GM12874 (cell line): ENCODE data around the gene RHOXF2.
"Not testable (repeated sequence)": the region's sequence is repeated elsewhere in the genome, so short reads cannot be mapped to it uniquely, and the experiment has no call there.

ENCODE experiments used
- TF ChIP-seq, protein P1 (sequence below): IDR thresholded peaks from 2 replicates; pipeline ENCODE4 v1.5.1; 2011; ENCODE audit warnings: low read depth, mild to moderate bottlenecking, control low read depth, low read length, moderate library complexity; ENCODE audit not compliant: insufficient read depth

The RHOXF2 gene, protein sequence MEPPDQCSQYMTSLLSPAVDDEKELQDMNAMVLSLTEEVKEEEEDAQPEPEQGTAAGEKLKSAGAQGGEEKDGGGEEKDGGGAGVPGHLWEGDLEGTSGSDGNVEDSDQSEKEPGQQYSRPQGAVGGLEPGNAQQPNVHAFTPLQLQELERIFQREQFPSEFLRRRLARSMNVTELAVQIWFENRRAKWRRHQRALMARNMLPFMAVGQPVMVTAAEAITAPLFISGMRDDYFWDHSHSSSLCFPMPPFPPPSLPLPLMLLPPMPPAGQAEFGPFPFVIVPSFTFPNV

GRCh38 chrX:120158313-120158712 is at the start of gene RHOXF2:
Gene RHOXF2, plus strand, starts transcription at chrX:120158613. Its CDS starts 138 bp downstream, at chrX:120158751.
- TF ChIP-seq, protein P1, sequence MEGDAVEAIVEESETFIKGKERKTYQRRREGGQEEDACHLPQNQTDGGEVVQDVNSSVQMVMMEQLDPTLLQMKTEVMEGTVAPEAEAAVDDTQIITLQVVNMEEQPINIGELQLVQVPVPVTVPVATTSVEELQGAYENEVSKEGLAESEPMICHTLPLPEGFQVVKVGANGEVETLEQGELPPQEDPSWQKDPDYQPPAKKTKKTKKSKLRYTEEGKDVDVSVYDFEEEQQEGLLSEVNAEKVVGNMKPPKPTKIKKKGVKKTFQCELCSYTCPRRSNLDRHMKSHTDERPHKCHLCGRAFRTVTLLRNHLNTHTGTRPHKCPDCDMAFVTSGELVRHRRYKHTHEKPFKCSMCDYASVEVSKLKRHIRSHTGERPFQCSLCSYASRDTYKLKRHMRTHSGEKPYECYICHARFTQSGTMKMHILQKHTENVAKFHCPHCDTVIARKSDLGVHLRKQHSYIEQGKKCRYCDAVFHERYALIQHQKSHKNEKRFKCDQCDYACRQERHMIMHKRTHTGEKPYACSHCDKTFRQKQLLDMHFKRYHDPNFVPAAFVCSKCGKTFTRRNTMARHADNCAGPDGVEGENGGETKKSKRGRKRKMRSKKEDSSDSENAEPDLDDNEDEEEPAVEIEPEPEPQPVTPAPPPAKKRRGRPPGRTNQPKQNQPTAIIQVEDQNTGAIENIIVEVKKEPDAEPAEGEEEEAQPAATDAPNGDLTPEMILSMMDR = not testable (repeated sequence)

DNA sequence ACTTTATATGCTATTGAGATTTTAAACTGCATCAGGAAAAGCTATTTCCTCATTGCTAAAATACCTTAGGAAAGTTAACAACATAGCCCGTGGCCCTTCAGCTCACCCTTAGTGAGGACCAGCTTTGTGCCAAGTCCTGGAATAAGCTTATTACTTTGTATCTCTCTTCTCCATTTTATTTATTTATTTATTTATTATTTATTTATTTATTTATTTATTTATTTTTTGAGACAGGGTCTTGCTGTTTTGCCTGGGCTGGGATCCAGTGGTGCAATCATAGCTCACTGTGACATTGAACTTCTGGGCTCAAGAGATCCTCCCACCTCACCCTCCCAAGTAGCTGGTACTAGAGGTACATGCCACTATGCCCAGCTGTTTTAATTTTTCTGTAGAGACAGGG is 49.0 kb upstream of the RHOXF2 start:
- TF ChIP-seq, protein P1 = no peak

DNA sequence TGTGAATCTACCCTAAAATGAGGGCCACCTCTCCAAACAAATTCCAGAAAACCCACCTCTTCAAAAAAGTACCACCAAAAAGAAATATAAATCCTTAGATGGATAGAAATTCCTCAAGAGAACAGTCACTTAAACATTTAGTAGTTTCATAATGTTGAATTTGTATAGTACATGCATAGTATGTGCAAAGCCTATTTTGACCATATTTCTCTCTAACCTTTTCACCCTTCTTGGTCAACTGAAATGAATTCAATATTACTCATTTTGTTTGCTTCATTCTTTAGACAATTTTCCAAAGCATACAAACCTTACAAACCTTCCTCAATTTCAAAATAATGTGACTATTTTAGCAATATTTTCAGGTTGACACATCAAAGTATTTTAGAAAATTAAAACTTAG is 46.8 kb upstream of the RHOXF2 start:
- TF ChIP-seq, protein P1 = no peak

DNA sequence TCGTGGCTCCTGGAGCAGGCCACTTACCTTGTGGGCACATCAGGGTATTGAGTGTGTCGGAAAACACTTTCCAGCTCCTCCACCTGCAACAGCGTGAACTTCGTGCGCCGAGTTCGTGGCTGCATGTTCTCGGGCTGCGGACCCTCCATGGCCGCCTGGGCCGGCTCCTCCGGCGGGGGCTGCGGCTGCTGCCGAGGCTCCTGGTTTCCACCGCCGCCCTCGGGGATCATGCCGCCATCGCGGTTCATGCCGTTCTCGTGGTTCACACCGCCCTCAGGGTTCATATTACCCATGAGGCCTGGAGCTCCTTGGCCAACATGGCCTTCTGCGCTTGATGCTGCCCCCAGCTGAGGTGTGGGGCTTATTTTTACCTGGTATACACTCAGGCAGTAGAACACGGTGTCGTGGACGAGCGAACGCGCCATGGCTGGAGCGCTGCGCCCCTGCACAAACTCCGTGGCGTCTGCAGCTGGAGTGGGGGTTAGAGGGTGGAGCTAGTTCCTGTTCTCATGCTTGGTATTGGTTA is 42.9 kb upstream of the RHOXF2 start, which contains the start of gene RHOXF1:
Gene RHOXF1 (minus strand): TSS at position 476 of the 526 bp plus-strand sequence. CDS start 51 bp downstream, at position 425.
- TF ChIP-seq, protein P1 = no peak

DNA sequence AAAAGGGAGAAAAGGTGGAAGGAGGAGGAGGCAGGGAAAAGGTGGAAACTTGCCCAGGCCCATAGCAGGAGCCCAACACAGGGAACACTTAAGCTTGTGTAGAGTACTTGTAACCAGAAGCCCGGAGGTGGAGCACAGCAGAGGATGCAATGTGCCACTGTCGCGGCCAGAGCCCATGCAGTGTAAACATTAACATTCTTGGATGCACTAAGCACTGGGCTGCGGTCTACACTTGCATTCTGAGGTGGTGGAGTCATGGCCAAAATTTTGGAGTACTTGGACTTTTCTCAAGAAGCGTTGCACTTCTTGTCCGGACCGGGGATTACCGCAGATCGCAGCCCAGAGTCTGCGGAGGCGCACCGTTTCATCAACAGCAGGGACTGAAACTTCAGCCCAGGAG is 38.2 kb upstream of the RHOXF2 start:
- TF ChIP-seq, protein P1 = no peak

DNA sequence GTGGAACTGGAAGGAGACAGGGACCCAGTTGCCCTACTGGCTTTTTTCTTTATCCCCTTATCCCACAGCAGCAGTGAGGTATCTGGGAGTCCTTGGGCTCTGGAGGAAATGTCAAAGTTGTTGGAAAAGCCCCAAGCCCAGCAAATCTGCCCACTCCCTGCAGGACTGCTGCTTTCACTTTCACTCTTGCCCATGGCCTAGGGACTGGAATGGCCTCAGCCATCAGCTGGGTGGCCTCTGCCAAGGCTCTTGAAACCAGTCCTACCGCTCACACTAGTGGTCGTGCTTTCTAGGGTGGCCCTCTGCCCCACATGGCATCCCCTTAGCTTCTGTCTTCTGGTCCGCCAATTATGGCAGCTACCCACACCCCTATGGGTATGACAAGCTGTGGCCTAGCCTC is 33.0 kb upstream of the RHOXF2 start:
- TF ChIP-seq, protein P1 = no peak

- TF ChIP-seq, protein P1 = no peak
These were observed 22.3 kb upstream of the RHOXF2 start for GRCh38 chrX:120136128-120136527.
